ENCODE measurements around the gene KLK15.

DNA sequence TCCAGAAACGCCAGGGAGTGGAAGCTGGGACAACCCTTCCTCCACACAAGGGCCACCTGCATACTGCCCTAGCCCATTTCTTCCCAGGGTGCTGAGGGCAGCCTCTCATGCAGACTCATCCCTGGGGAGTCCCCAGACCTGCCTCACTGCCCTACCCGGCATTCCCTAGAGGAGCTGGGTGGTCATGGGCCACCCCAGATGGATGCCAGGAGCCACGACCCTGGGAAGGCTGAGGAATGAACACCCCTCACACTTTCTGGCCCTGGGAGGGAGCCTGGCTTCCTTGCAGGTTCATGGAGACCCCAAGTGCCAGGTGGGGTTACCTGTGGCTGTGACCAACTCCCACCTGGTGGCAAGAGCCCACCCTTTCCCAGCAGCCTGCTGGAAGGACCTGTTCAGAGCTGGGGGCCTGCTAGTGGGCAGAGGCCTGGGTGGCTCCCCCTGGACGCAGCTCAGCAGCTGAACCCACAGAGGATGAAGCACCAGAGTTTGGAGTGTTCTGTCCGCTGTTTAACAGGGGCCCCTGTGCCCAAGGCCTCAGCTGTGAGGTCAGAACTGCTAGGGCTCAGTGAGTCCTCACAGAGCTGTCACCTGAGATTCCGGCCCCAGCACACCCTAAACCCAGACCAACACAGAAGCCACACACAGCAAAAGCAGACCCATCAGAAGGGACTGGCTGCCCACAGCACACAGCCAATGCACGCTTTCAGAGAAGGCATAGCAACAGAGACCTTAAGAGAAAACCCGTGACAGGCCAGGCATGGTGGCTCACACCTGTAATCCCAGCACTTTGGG is 36.5 kb downstream of the KLK15 start:
- TF ChIP-seq EZH2 (IDR thresholded peaks at IDR 0.05) (no peak), POLR2AphosphoS5 (IDR thresholded peaks at IDR 0.05; ENCODE audit: borderline replicate concordance, low read depth, low read length) (peak; percentile 82)
